ENCODE measurements around the gene TECR. TPM values are rescaled to one million over a fixed set of nuclear protein-coding genes. Genes with fewer than 3 reads are reported as not detected.
A peak's percentile ranks its signal among the peaks of the same experiment; 100 is the strongest.

The TECR gene
- total and polyA plus RNA-seq, 2 donors (not counting 3 experiments of a cell fraction or from before 2014, with no cell fraction given): 109 to 193 TPM

DNA sequence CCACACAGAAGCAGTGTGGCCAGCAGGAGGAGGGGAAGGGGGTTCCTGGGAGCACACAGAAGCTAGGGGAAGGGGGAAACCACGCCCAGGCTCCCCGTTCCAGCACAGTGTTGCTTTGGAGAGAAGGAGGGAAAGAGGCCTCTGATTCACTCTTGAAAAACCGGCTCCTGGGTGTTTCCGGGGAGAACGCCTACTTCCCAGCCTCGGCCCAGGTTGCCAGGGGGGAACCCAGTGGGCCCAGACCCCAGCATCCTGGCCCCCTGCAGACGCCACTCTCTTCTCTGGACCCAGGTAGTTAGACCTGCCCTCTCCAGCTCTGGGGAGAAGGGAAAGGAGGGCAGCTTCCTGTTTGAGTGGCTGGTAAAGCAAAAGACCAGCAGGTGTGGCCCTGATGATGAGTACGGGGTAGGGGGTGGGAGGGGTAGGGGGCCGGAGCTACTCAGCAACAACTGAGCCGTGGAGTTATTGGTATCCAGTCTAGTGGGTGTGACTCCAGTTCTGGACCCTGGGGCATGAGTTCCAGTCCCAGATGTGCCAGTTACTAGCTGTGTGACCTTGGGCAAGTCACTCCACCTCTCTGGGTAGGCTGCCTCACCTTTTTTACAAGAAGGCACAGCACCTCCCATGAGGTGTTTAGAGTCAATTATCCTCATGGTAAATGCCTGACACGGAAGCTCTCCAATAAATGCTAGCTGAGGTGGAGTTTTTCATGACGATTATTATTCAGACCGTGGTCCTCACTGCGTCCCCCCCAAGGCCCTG lies 34.3 kb upstream of the TECR start:
- no peak overlapping the region for H3K27ac ChIP-seq (ENCODE audit: insufficient read depth, low read depth, low read length)
- FAIRE-seq (peak; percentile 54), DNase-seq (ENCODE audit: low read depth, low spot score) (no peak)
- peaks cover 0 to 5% of the 10 kb centered on the region in 2 experiments for H3K36me3 ChIP-seq (ENCODE audit: control insufficient read depth in 2 of 2, extremely low read depth in 1 of 2, insufficient read depth in 2 of 2, low read length in 2 of 2)
- no peaks in the 10 kb centered on the region for H3K9me3 ChIP-seq (replicated peaks; ENCODE audit: control insufficient read depth, insufficient read depth, low read length)
- TF ChIP-seq JUN (IDR thresholded peaks at IDR 0.05; ENCODE audit: borderline replicate concordance, insufficient read depth, insufficient read length, low read depth) (no peak), FOS (IDR thresholded peaks at IDR 0.05; ENCODE audit: borderline replicate concordance, insufficient read depth, low read length) (no peak), EZH2 (IDR thresholded peaks at IDR 0.05; ENCODE audit: borderline replicate concordance, low read depth, low read length, severe bottlenecking) (no peak), POLR2A (IDR thresholded peaks at IDR 0.05; ENCODE audit: low read depth, low read length) (no peak), MYC (IDR thresholded peaks at IDR 0.05; ENCODE audit: low read depth, low read length) (no peak)
- TF ChIP-seq, protein P1, sequence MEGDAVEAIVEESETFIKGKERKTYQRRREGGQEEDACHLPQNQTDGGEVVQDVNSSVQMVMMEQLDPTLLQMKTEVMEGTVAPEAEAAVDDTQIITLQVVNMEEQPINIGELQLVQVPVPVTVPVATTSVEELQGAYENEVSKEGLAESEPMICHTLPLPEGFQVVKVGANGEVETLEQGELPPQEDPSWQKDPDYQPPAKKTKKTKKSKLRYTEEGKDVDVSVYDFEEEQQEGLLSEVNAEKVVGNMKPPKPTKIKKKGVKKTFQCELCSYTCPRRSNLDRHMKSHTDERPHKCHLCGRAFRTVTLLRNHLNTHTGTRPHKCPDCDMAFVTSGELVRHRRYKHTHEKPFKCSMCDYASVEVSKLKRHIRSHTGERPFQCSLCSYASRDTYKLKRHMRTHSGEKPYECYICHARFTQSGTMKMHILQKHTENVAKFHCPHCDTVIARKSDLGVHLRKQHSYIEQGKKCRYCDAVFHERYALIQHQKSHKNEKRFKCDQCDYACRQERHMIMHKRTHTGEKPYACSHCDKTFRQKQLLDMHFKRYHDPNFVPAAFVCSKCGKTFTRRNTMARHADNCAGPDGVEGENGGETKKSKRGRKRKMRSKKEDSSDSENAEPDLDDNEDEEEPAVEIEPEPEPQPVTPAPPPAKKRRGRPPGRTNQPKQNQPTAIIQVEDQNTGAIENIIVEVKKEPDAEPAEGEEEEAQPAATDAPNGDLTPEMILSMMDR (IDR thresholded peaks at IDR 0.05; ENCODE audit: extremely low read depth in 1 of 2, insufficient read depth in 1 of 2, low read depth in 1 of 2, low read length in 2 of 2): no peak
- TF ChIP-seq, protein P2, sequence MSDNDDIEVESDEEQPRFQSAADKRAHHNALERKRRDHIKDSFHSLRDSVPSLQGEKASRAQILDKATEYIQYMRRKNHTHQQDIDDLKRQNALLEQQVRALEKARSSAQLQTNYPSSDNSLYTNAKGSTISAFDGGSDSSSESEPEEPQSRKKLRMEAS (IDR thresholded peaks at IDR 0.05; ENCODE audit: insufficient read depth, insufficient read length): no peak
- CTCF ChIA-PET: interaction anchor here (0.6 to 2.9 kb wide), 5 partner anchors 10 to 1050 kb away, joined by 3 to 13 read pairs (median 4); no protein-coding TSS in a partner anchor
- H3K4me2 ChIP-seq (ENCODE audit: insufficient read depth, low read length): peak overlapping the region; percentile 83
- dilution Hi-C loops (cut with MboI; ENCODE audit: extremely low pct_ligation_motif_present, low sequenced_read_pairs): no loop called here
- peaks cover 23% of the 10 kb centered on the region for H3K4me1 ChIP-seq (ENCODE audit: control insufficient read depth, extremely low read depth, insufficient read depth, low read length)
- peak overlapping the region; percentile 17 for H3K9ac ChIP-seq (replicated peaks; ENCODE audit: extremely low read depth, insufficient read depth, low read length)
- H4K20me1 ChIP-seq (replicated peaks; ENCODE audit: control insufficient read depth, extremely low read depth, insufficient read depth, low read length): no peaks in the 10 kb centered on the region
- intact Hi-C loops (cut with micrococcal nuclease): no loop called here
- BruUV-seq (replicated peaks): no TSS peak
- H3K9me1 ChIP-seq (replicated peaks; ENCODE audit: control insufficient read depth, extremely low read depth, insufficient read depth, low read length): no peaks in the 10 kb centered on the region
- peak overlapping the region; percentile 50 to 95 (median 68) for H3K4me3 ChIP-seq (replicated peaks in 1 of 3; ENCODE audit: insufficient read depth in 1 of 3, low read depth in 1 of 3, low read length in 3 of 3)
- peaks cover 23% of the 10 kb centered on the region for H3K79me2 ChIP-seq (ENCODE audit: control insufficient read depth, insufficient read depth, low read length)
- H3K27me3 ChIP-seq (ENCODE audit: control insufficient read depth in 2 of 2, insufficient read depth in 2 of 2, low read length in 2 of 2): no peaks in the 10 kb centered on the region
- POLR2A ChIA-PET: interaction anchor here (1.6 kb wide), 1 partner anchor 23 kb away, joined by 8 read pairs; the partner anchor contains the start of gene DNAJB1
- no peak overlapping the region for H2AFZ ChIP-seq (ENCODE audit: low read depth, low read length)
